ENCODE measurements around the gene NRARP.
"Not testable (repeated sequence)": the region's sequence is repeated elsewhere in the genome, so short reads cannot be mapped to it uniquely, and the experiment has no call there.

NRARP gene

GRCh38 chr9:137276473-137277328, 25.4 kb downstream of the NRARP start:
- DNase-seq (ENCODE audit: low spot score): peak; percentile 84

- DNase-seq (ENCODE audit: low spot score): no peak
Observed at GRCh38 chr9:137275588-137276472, 26.2 kb downstream of the NRARP start.

GRCh38 chr9:137275203-137275587, 26.9 kb downstream of the NRARP start:
- no peak for DNase-seq (ENCODE audit: low spot score)

GRCh38 chr9:137273611-137274320, 28.3 kb downstream of the NRARP start:
- DNase-seq (ENCODE audit: low spot score): no peak

- no peak for DNase-seq (ENCODE audit: low spot score)
Observed at GRCh38 chr9:137273095-137273490, 29.0 kb downstream of the NRARP start.

GRCh38 chr9:137272241-137273094, 29.6 kb downstream of the NRARP start:
- DNase-seq (ENCODE audit: low spot score): no peak

GRCh38 chr9:137271696-137272076, 30.4 kb downstream of the NRARP start:
- no peak for DNase-seq (ENCODE audit: low spot score)

- no peak for DNase-seq (ENCODE audit: low spot score)
Observed at GRCh38 chr9:137270929-137271695, 31.0 kb downstream of the NRARP start.

GRCh38 chr9:137269231-137269772, 32.8 kb downstream of the NRARP start:
- DNase-seq (ENCODE audit: low spot score): peak; percentile 88

GRCh38 chr9:137268538-137269201, 33.4 kb downstream of the NRARP start:
- DNase-seq (ENCODE audit: low spot score): no peak

GRCh38 chr9:137267933-137268355, 34.1 kb downstream of the NRARP start:
- DNase-seq (ENCODE audit: low spot score): no peak

GRCh38 chr9:137266585-137267453, 35.3 kb downstream of the NRARP start:
- DNase-seq (ENCODE audit: low spot score): no peak

- no peak for DNase-seq (ENCODE audit: low spot score)
Observed at GRCh38 chr9:137266162-137266527, 35.9 kb downstream of the NRARP start.

- no peak for DNase-seq (ENCODE audit: low spot score)
Observed at GRCh38 chr9:137265496-137266161, 36.4 kb downstream of the NRARP start.

GRCh38 chr9:137264067-137264466, 38.0 kb downstream of the NRARP start:
- no peak for DNase-seq (ENCODE audit: low spot score)

- no peak for DNase-seq (ENCODE audit: low spot score)
Observed at GRCh38 chr9:137263506-137263905, 38.6 kb downstream of the NRARP start.

- DNase-seq (ENCODE audit: low spot score): no peak
Observed at GRCh38 chr9:137262909-137263285, 39.2 kb downstream of the NRARP start.

- DNase-seq (ENCODE audit: low spot score): not testable (repeated sequence)
Observed at GRCh38 chr9:137262173-137262908, 39.7 kb downstream of the NRARP start.

Measured in AG08396 (cell line).